HG02938 (cell line): ENCODE data around the gene ZSCAN20.
"Not testable (repeated sequence)": the region's sequence is repeated elsewhere in the genome, so short reads cannot be mapped to it uniquely, and the experiment has no call there.

Experiments
- ATAC-seq: cut with Tn5 transposase; IDR thresholded peaks from one replicate; pipeline ENCODE4 v1.9.1; 2021; ENCODE audit warnings: mild to moderate bottlenecking, moderate library complexity; ENCODE audit not compliant: unreplicated experiment

The ZSCAN20 gene

DNA sequence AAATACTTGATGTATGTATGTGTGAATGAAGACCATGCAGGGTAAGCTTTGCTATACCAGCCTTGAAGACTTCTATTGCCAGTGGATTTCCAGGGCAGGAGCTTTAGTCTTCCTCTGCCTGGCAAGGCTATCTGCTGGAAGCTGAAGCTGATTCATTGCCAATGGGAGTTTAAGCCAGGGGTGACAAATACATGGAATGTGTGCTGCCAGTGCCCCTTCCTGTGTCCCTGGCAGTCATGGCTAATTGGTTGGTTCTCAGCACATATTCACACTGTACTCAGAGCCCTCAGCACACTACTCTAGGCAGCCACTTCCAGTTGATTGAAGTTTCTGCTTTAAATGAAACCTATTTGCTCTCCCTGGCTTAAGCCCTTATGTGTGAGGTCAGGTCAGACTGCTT, 1.5 kb downstream of the ZSCAN20 start:
- ATAC-seq = no peak

DNA sequence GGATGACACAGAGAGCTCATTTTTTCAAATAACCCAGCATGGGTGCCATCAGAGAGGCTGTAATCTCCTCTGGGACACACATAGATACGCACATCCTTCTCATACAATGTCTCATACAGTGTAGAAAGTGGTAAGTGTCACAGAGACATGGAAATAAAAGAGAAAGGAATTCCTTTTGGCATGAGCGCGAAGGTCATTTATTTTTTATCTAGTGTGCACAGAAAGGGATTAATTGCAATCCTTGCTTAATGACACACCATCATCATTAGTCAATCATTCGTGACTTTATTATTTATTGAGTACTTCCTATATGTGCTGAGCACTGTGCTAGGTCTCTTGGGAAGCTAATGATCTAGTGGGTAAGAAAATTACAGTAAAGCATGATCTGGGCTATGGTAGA, 5.0 kb downstream of the ZSCAN20 start:
- ATAC-seq = no peak

DNA sequence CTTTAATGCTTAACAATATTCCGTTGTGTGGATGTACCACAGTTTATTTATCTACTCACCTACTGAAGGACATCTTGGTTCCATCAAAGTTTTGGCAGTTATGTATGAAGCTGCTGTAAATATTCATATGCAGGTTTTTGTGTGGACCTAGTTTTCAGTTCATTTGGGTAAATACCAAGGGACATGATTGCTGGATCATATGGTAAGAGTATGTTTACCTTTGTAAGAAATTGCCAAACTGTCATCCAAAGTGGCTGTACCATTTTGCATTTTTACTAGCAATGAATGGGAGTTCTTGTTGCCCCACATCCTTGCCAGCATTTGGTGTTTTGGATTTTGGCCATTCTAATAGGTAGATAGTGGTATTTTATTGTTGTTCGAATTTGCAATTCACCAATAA, 10.0 kb downstream of the ZSCAN20 start:
- ATAC-seq = no peak

DNA sequence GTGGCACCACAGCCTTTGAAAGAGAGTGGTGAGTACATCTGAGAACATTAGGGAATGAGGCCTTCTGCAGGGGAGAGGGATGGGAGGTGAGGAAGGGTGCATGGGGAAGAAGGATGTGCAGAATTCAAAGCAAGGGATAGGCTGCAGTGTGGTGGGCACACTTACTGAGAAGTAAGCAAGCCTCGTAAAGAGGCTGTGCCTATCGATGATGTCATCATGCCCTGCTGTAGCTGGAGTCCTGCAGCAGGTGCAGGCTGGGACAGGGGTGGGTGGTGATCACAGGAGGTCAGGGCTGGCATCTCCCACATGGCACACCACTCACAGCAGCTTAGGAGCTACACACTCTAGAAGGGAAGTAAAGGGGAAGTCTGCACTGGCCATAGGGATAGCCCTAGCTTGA, 16.2 kb downstream of the ZSCAN20 start:
- ATAC-seq = no peak

DNA sequence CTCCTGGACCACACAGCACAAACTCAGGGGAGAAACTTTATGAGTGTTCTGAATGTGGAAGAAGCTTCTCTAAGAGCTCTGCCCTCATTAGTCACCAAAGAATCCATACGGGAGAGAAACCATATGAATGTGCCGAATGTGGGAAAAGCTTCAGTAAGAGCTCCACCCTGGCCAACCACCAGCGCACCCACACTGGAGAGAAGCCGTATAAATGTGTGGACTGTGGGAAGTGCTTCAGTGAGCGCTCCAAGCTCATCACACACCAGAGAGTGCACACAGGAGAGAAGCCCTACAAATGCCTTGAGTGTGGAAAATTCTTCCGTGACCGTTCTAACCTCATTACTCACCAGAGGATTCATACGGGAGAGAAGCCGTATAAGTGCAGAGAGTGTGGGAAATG, 22.5 kb downstream of the ZSCAN20 start:
- ATAC-seq = no peak

DNA sequence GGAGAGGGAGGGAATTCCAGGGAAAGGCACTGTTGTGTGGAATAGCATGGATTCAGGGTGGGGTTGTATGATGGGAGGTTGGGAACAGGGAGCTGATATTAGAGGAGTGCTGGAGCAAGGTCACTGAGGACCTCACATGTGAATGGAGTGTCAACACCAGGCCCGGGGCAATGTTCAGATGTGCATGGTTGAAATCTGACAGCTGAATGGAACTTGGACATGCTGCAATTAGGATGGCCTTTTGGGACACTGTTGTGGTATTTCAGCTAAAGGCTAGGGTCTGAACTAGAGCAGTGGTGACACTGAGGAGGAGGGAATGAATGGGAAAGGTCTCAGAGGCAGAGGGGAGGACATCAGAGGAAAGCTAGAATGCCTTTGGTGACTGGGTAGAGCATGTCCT, 25.0 kb downstream of the ZSCAN20 start:
- no peak for ATAC-seq

DNA sequence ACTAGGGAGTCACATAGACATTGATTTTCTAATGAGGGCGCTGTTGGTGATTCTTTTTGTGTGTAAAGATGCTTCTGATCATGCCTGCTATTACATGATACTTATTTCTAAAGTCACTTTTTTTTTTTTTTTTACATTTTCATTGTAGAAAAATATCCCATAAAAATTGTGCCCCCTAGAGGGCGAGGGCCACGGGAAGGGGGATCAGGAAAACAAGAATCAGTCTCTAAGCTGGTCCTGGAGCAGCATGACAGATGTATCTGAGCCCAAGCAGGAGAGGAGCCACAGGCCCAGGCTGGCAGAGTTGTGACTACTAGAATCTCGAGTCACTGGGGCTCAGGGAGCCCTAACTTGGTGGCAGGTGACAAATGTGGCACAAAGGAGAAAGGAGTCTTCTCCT, 28.1 kb downstream of the ZSCAN20 start:
- no peak for ATAC-seq

DNA sequence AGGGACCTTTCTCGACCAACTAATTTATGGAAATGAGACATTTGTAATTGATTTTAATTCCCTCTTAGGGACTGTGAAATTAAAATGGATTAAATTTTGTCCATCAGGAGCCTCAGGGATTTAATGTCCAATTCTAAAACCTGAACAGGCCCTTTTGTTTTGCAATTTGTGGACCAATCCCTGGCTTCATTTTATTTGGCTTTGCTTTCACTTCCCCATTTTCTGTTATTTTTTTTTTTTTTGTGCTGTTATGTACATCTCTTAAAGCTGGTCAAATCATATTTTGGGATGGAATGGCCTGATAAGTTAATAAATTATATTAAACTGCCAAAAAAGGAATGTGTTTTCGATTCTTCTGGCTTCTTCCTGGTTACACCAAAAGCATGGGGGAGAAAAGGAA, 28.9 kb downstream of the ZSCAN20 start:
- ATAC-seq = no peak

DNA sequence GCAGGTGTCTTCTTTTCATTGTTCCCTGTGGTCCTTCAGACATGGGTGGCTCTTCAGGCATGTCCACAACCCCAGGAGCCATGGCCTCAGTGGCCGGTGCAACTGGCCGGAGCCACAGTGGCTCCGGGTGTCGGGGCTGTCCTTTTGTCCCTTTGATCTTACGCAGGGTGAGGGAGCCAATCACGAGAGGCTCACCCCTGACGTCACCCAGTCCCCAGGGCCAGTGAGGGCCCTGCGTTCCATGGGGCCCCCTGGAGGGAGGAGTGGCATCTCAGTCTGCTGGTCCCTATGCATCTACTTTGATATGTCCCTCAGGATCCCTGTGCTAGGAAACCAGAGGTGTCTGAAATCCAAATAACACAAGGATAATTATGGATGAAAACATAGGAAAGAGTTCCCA, 29.3 kb downstream of the ZSCAN20 start:
- no peak for ATAC-seq

DNA sequence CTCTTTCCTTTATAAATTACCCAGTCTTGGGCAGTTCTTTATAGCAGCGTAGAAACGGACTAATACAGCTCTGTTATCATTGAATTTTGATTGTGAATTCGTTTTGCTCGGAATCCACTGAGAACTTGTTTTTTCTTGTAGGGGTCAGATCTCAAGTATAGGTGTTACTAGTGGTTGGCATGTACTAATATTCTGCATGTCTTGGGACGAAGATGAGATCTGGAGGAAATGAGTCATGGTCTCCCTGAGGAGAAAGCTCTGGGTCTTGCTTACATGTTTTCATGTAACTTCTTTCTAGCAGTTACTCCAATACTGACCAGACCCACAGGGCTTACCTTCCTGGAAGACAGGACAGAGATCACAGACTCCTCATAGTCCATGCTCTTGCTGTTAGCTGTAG, 30.3 kb downstream of the ZSCAN20 start:
- no peak for ATAC-seq

DNA sequence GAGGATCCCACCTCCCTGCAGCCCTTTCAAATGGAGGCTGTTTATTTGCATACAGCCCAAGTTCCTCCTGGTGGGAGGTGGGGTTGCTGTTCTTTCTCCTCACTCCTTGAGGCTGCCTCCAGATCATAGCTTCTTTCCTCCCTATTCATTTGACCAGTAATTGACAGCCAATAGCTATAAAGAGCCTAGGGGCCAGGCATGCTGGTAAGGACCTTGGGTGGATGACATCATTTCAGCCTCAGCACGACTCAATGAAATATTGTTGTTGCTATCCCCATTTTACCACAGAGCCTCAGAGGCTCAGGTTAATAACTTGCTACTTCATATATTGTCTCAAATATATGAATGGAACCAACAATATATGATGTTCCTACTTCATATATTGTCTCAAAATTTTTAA, 31.1 kb downstream of the ZSCAN20 start:
- ATAC-seq = no peak

DNA sequence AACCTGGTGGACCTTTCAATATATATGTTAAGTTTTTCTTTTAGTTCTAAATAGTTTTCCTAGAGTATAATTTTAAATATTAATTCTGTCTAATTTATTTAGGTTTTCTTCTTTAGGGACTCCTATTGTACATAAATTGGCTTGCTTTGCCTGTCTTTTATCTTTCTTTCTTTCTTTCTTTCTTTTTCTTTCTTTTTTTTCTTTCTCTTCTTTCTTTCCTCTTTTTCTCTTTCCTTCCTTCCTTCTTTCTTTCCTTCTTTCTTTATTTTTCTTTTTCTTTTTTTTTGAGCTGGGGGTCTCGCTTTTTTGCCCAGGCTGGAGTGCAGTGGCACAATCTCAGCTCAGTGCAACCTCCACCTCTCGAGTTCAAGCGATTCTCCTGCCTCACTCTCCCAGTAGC, 35.2 kb downstream of the ZSCAN20 start:
- ATAC-seq = no peak

DNA sequence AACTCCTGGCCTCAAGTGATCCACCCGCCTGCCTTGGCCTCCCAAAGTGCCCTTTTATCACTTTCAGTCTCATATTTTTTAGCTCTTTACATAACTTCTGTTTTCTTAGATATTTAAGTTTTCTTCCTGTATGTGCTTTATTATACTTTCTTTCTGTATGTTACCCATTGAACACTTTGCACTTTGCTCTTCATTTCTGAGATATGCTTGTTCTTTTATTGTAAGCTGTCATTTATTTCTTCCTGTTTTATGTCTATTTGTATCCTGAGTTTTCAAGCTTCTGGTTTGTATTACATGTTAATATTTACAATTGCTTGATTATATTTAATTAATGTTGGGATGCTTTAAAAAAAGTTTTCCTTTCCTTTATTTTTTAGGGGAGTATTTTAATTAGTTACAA, 35.7 kb downstream of the ZSCAN20 start:
- no peak for ATAC-seq

DNA sequence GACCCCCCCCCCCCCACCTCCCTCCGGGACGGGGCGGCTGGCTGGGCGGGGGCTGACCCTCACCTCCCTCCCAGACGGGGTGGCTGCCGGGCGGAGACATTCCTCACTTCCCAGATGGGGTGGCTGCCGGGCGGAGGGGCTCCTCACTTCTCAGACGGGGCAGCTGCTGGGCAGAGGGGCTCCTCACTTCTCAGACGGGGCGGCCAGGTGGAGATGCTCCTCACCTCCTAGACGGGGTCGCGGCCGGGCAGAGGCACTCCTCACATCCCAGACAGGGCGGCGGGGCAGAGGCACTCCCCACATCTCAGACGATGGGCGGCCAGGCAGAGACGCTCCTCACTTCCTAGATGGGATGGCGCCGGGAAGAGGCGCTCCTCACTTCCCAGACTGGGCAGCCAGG, 36.8 kb downstream of the ZSCAN20 start:
- not testable (repeated sequence) for ATAC-seq

DNA sequence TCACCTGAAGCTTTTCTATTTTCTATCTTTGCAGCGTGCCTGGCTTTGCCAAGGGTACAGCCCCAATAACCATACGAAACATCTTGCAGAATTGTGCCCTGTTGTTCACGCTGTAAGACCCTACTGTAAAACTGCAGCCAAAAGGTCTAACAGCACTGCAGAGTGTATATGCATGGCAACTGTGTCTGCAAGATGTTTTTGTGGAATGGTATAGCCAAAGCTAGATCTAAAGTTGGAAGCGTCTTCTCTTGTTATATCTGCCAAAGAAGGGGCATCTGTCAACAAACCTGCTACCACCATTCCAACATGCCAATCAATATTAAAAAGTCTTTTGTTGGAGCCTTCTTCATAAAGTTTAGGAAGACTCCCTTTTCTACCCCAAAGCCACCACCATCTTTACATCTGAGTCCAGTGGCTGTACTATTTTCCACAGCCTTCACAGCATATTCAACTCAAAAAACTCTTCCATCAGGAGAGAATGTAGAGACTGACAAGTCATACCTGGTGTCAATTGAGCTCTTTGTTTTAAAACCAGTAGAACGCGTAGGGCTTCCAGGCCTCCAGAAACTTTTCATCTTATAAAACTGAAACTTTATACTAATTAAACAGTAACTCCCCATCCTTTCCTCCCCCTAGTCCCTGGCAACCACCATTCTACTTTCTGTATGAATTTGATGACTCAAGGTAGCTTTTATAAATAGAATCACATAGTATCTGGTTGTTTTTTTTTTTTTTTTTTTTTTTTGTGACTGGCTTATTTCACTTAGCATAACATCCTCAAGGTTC, 40.0 kb downstream of the ZSCAN20 start:
- no peak for ATAC-seq

DNA sequence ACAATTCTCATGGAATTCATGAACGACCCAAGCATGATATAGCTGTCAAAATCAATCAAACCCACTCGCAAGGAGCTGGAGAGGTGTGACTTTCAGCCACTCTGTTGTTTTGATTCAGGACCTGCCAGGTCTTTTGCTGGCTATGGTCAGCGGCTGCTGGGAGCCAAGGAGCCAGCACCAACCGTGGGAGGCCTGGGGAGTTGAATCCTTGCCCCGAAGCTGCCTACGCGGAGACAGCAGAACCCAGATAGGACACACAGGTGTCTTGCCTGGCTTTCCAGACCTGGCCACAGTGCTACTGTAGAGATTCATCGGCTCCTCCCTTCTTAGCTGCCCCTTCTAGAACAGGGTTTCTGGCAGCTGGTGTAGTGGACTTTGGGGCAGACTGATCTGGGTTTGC, 42.7 kb downstream of the ZSCAN20 start:
- no peak for ATAC-seq

DNA sequence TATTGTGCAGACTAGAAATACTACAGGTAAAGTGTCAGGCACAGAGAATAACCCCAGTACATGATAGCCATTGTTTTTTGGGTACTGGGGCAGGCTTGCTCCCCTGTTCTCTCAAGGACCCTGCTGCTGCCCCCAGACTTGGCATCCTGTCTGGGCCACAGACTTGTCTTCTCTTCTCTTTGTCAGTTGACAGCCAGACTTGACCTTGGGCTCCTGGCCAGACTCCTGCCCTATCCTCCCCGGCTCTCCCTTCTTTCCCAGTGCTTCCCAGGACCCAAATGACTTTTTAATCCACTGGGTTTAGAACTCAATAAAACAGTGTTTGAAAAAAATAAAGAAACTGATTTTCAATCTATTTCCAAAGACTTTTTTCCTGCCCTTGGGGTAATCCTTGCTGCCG, 43.2 kb downstream of the ZSCAN20 start:
- ATAC-seq = no peak

DNA sequence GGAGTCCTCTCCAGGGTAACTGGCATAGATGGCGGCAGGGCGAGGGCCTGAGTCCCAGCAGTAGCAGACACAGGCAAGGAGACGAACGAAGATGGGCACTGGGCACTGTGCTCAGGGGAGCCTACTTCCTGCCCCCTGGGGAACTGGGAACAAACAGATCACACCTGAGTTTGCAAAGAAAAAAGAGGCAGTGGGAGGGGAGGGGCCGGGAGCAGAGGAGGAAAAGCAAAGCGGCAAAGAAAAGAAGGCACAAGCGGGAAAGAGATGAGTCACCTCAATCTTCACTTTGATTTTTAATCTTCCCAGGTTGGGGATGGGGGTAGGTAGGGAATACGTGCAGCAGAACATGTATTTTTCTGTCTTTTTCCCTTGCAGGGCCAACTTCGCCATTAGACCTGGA, 44.0 kb downstream of the ZSCAN20 start:
- no peak for ATAC-seq

DNA sequence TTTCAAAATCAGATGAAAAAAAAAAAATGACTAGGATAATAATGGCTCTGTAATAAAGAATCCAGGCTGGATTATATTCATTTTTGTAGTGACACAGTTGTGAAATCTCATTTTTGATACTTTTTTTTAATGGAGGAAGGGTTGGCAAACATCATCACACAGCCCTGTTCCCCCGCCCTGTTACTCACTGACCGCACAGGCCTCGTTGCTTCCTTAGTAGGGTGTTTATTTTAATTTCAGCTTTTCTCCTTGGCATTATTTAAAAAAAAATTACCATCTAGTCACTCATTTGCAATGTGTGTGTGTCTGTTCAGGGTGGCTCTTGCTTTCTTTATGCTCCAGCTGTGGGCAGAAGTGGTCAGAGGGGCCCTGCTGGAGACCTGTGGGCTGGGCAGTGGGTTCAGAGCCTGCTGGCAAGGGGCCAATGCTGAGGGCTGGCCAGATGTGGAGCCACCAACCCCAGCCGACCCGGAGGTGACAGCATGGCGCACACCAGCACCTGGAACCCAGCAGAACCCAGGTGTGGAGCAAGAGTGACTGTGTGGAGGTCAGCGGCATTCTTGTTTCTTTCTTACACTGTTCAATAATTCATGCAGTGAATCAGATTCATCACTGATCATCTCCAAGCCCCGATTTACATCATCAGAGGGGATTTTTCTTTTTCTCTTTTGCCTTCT, 44.6 kb downstream of the ZSCAN20 start:
- ATAC-seq = no peak

DNA sequence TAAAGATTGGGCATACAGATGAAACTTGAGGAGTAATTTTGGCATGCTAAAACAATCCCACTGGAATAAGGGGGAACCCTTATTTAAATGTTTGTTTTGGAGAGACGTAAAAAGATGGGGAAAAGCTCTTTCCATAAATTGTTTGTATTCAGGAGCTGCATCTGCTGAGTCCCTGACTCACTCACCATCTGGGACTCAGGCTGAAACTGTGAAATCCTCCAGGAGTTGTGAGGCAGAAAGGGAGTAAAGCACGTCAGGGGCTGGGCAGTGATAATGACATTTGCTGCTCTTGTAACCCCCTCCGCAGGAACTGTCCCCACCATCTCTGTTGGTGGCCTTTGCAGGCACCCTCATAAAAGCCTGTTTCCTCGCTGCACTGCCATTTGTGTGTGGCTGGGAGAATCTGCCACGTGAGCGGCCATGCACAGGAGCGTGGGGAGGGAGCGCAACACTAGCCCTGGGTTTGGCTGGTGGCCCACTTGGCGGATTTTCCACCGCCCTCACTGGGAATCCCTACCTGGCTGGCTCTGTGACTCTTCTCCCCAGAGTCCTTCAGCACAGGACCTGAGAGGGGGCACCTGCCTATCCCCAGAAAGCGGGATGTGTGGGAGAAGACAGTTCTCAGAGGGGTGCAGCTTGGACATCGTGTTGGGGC, 45.3 kb downstream of the ZSCAN20 start:
- no peak for ATAC-seq

DNA sequence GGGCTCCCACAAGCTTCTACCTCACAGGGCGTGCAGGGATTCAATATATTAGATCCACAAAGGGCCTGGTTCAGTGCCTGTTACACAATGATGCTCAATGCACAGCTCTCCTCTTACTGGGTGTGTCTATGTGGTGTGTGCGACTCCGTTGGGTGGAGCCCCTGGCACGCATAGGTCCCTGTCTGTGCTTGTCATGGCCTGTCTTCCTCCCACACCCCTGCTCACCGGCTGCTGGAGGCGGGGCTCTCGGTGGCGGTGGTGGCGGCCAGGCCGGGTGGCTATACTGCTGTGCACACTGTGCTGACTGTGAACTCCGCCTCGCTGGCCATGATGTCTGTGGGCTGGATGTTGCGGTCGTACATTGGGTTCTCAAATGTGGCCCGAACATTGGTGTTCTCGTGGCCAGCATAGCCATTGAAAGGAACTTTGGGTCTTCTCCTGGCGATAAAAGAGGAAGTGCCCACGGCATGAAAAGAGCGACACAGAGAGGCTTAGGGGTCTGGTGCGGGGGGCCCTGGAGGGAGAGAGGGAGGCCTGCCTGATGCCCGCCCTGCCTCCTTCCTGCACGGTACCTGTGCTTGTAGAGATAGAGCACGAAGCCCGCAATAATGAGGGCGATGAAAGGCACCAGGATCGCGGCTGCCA, 46.9 kb downstream of the ZSCAN20 start:
- no peak for ATAC-seq

DNA sequence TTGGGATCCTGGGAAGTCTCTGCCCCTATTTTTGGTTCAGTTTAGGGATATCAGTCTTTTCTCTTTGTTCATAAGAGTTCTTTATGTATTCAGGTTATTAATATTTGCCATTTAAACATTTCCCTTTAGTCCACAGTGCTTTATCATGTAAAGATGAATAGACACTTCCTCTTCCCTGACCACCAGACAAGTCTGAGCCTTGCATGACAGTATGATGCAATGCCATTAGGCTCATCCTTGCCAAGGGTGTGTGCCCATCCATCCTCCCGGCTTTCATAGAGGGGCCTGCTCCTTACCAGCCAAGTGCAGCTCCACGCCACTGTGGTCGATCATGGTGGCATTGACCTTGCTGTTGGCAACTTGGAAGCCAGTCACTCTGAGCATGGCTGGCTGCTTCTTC, 52.1 kb downstream of the ZSCAN20 start:
- no peak for ATAC-seq
